Endothelial cell of umbilical vein (primary cell): ENCODE data around the gene MYD88.

ENCODE experiments used
- CTCF ChIP-seq, 2 donors: IDR thresholded peaks; 1 replicate in 1 of 2; 2 replicates in 1 of 2; pipeline ENCODE4 v1.5.1; 2011; ENCODE audit warnings: low read length in 2 of 2, mild to moderate bottlenecking in 2 of 2, moderate library complexity in 2 of 2, control low read depth in 1 of 2, inconsistent platforms in 1 of 2, low read depth in 1 of 2; ENCODE audit not compliant: insufficient read depth in 1 of 2; ENCODE audit errors: extremely low read depth in 1 of 2
- EZH2 ChIP-seq: IDR thresholded peaks from 2 replicates; pipeline ENCODE4 v1.6.1; 2012; ENCODE audit warnings: borderline replicate concordance, low read depth, mild to moderate bottlenecking, moderate library complexity, low read length, inconsistent platforms; ENCODE audit not compliant: severe bottlenecking
- FOS ChIP-seq: IDR thresholded peaks from 2 replicates; pipeline ENCODE4 v1.6.1; 2011; ENCODE audit warnings: mild to moderate bottlenecking, low read length, moderate library complexity, borderline replicate concordance; ENCODE audit not compliant: insufficient read depth
- GATA2 ChIP-seq: IDR thresholded peaks from 2 replicates; pipeline ENCODE4 v1.7.0; 2011; ENCODE audit warnings: low read depth, mild to moderate bottlenecking, moderate library complexity, mixed read lengths, low read length; ENCODE audit not compliant: insufficient read length, insufficient read depth
- JUN ChIP-seq: IDR thresholded peaks from 2 replicates; pipeline ENCODE4 v1.6.1; 2011; ENCODE audit warnings: borderline replicate concordance, low read depth; ENCODE audit not compliant: insufficient read length, insufficient read depth
- MAX ChIP-seq: IDR thresholded peaks from 2 replicates; pipeline ENCODE4 v1.6.1; 2011; ENCODE audit not compliant: insufficient read depth, insufficient read length
- MYC ChIP-seq: IDR thresholded peaks from one replicate; pipeline ENCODE4 v1.6.1; 2011; ENCODE audit warnings: mild to moderate bottlenecking, low read depth, low read length
- POLR2A ChIP-seq: IDR thresholded peaks from 2 replicates; pipeline ENCODE4 v1.6.1; 2012; ENCODE audit warnings: low read depth, mild to moderate bottlenecking, control low read depth, low read length
- POLR2AphosphoS5 ChIP-seq: IDR thresholded peaks from 2 replicates; pipeline ENCODE4 v1.6.1; 2012; ENCODE audit warnings: low read depth, mild to moderate bottlenecking, control low read depth, low read length, moderate library complexity; ENCODE audit not compliant: insufficient read depth

- TF ChIP-seq POLR2AphosphoS5 (no peak), JUN (no peak), POLR2A (no peak), CTCF (IDR thresholded peaks at IDR 0.05; ENCODE audit: extremely low read depth in 1 of 2, insufficient read depth in 1 of 2, low read depth in 1 of 2, low read length in 2 of 2) (no peak), EZH2 (no peak), MAX (no peak), FOS (no peak), GATA2 (no peak), MYC (no peak)
These were observed 40.8 kb upstream of the MYD88 start for GRCh38 chr3:38097446-38098375.
